Bronchial epithelial cell (primary cell): ENCODE measurements around the gene DCP1B. TPM values are rescaled to one million over a fixed set of nuclear protein-coding genes. Genes with fewer than 3 reads are reported as not detected.

ENCODE experiments used
- DNase-seq: peaks from one replicate; pipeline ENCODE4 v3.0.0-alpha.2; 2010; ENCODE audit warnings: low read depth
- FAIRE-seq: peaks from 2 replicates; lab custom pipeline; 2011; peaks lifted over from hg19 to GRCh38; lab: Jason Lieb, UNC
- H3K27me3 ChIP-seq: 2 replicates; pipeline ENCODE4 v1.5.1; 2011; ENCODE audit warnings: low read length; ENCODE audit not compliant: control insufficient read depth, insufficient read depth
- H3K36me3 ChIP-seq: 2 replicates; pipeline ENCODE4 v1.5.1; 2011; ENCODE audit warnings: low read length; ENCODE audit not compliant: control insufficient read depth, insufficient read depth
- H3K4me3 ChIP-seq: 2 replicates; pipeline ENCODE4 v1.5.1; 2011; ENCODE audit warnings: mild to moderate bottlenecking, low read depth, low read length, control low read depth
- CTCF ChIP-seq: IDR thresholded peaks from 2 replicates; pipeline ENCODE4 v1.5.1; 2011; ENCODE audit warnings: mild to moderate bottlenecking, moderate library complexity, low read length, control low read depth, inconsistent platforms; ENCODE audit not compliant: insufficient read depth, severe bottlenecking
- total RNA-seq: library from RNA; depleted of rRNA; stranded (reverse); fragments of >200 nt; gene quantifications from 2 replicates; pipeline ENCODE4 v1.2.1, GENCODE V29; 2014

DCP1B gene
- total RNA-seq, 1 donor from 2014 or later = 1.3 TPM

- no peak for FAIRE-seq
These were observed 69.0 kb downstream of the DCP1B start for GRCh38 chr12:1935242-1935641.

GRCh38 chr12:1934831-1935230 lies 69.4 kb downstream of the DCP1B start:
- DNase-seq (no peak), FAIRE-seq (no peak)
- TF ChIP-seq CTCF = no peak
- H3K4me3 ChIP-seq = no peak overlapping the region
- no peaks in the 10 kb centered on the region for H3K27me3 ChIP-seq
- H3K36me3 ChIP-seq = no peaks in the 10 kb centered on the region

More at GRCh38 chr12:1935242-1935641, 69.0 kb downstream of the DCP1B start:
- no peak for DNase-seq
- H3K36me3 ChIP-seq = no peaks in the 10 kb centered on the region
- no peaks in the 10 kb centered on the region for H3K27me3 ChIP-seq
- no peak for TF ChIP-seq CTCF
- H3K4me3 ChIP-seq = no peak overlapping the region

DNA sequence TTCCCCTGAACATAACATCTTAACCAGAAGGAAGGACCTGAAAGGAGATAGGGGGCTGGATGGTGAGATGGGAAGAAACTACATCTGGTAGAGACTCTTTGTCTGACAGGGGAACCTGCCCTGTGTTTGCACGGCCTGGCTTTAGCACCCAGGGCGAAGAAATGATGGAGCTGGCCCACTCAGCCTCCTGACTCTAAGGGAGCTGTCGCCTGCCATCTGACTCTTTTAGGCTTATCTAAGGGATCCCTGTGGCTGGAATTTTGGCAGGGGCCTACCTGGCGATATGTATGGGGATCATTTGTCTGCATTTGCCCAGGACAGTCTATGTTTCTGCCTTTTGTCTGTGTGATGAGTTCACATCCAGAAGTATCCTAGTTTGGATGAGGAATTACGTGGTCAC lies 70.2 kb downstream of the DCP1B start:
- no peaks in the 10 kb centered on the region for H3K27me3 ChIP-seq
- H3K36me3 ChIP-seq = no peaks in the 10 kb centered on the region
- no peak for FAIRE-seq
- no peak for TF ChIP-seq CTCF
- no peak for DNase-seq
- H3K4me3 ChIP-seq = no peak overlapping the region

DNA sequence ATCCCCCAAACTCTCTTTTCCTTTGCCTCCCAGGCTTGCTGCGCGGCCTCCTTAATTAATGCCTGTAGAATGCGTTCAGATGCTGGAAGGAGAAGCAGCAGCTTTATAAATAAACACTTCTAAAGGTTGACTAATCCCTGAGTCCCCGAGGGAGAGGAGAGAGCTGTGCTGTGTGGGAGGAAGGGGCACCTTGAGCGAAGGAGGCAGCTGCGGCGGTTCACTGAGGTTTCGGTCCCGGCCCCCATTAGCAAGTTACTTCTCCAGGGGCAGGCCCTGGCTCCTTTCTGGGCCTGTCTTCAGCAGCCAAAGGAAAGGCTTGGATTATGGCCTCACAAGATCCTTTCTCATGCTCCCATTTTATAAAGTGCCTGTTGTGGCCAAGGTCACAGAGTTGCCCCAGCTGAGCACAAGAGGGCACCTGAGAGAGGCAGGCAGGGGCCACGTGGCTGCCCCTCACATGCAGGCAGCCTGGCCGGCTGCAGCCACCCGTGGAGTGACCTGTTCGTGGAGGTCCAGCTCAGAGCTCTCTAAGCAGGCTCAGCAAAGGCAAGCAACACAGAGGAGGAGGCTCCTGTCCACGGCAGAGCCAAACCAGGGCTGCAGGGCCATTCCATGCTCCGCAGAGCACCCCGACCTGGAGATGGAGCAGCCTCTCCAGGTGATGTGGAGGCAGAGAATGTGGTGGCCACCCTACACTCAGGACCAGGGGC lies 70.8 kb downstream of the DCP1B start:
- no peak overlapping the region for H3K4me3 ChIP-seq
- no peak for FAIRE-seq

DNA sequence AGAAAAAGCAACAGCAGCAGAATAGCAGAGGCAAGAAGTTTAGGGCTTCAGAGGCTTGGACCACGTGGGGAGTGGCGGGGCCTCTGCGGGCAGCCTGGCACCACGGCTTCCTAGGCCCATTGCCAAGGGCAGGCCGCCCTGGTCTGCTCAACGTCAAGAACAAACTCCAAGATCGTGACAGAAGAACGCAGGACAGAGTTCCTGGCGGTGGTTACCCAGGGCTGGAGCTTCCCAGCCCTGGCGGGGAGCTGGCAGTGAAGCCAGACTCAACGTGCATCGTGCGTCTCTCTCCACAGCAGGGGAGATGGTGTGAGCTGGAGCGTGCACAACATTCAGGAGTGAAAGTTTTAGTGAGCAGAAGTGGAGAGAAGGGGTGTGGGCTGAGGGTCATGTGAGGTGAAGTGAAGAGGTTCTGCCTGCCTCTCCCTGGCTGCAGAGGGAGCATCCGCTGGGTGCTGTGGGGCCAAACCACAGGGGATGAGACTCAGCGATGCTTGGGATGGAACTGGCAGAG lies 71.9 kb downstream of the DCP1B start:
- TF ChIP-seq CTCF = no peak
- Histone ChIP-seq H3K4me3 (no peak overlapping the region), H3K36me3 (no peaks in the 10 kb centered on the region), H3K27me3 (no peaks in the 10 kb centered on the region)
- FAIRE-seq (no peak), DNase-seq (no peak)

More for the DNA sequence above, 70.8 kb downstream of the DCP1B start:
- H3K36me3 ChIP-seq = no peaks in the 10 kb centered on the region
- no peak for TF ChIP-seq CTCF
- DNase-seq = no peak
- no peaks in the 10 kb centered on the region for H3K27me3 ChIP-seq
